HUES48 (cell line): Measurements from ENCODE around the gene ZNF630.
"Not testable (repeated sequence)": the region's sequence is repeated elsewhere in the genome, so short reads cannot be mapped to it uniquely, and the experiment has no call there.

Source experiments
- H3K27ac ChIP-seq: one replicate; pipeline ENCODE4 v1.7.0; 2013; ENCODE audit warnings: low read depth, low read length, inconsistent platforms
- H3K27me3 ChIP-seq: 2 replicates; pipeline ENCODE4 v1.6.1; 2013; ENCODE audit warnings: mild to moderate bottlenecking, low read length; ENCODE audit not compliant: control insufficient read depth, insufficient read depth
- H3K36me3 ChIP-seq: 2 replicates; pipeline ENCODE4 v1.6.1; 2013; ENCODE audit warnings: low read length; ENCODE audit not compliant: control insufficient read depth, insufficient read depth
- H3K4me1 ChIP-seq: 2 replicates; pipeline ENCODE4 v1.6.1; 2013; ENCODE audit warnings: mild to moderate bottlenecking, low read length; ENCODE audit not compliant: control insufficient read depth, insufficient read depth
- H3K4me3 ChIP-seq: 2 replicates; pipeline ENCODE4 v1.5.1; 2013; ENCODE audit warnings: mild to moderate bottlenecking, low read depth, low read length
- H3K9ac ChIP-seq: 2 replicates; pipeline ENCODE4 v1.6.1; 2013; ENCODE audit warnings: mild to moderate bottlenecking, low read depth, low read length, moderate library complexity
- H3K9me3 ChIP-seq: 2 replicates; pipeline ENCODE4 v1.6.1; 2013; ENCODE audit warnings: low read length; ENCODE audit not compliant: control insufficient read depth, insufficient read depth

The ZNF630 gene

DNA sequence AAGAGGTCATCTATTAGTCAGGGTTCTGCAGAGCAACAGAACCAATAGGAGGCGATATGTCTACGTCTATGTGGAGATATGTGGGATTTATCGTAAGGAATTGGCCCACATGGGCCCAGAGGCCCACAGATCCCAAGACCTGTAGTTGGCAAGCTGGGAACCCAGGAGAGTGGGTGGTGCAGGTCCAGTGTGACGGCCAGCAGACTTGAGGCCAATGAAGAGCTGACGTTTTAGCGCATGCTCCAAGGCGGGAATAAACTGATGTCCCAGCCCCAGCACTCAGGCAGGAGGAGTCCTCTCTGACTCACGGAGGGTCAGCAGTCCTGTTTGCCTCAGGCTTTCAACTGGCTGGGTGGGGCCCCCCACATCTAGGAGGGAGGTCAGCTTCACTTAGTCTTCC lies 43.3 kb downstream of the ZNF630 start:
- H3K36me3 ChIP-seq = no peaks in the 10 kb centered on the region

DNA sequence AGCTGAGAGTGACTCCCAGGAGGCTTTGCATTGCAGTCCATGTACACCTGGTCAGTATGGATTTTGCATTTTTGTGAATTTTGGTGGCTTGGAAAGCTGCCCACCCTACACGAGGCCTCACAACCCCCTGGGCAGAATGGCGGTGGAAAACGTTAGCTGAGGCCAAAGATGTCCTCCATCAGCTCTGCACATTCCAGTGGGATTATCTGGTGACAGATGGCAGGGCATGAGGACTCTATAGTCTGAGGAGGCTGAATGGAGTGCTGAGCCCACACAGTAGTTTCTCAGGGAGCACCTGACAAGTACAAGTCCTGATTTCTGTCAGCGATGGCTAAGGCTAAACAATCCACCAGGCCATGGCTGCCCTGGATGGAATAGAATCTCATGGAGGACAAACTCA lies 43.9 kb downstream of the ZNF630 start:
- H3K9ac ChIP-seq, H3K27me3 ChIP-seq, H3K4me3 ChIP-seq, H3K4me1 ChIP-seq, H3K27ac ChIP-seq, H3K36me3 ChIP-seq: not testable (repeated sequence)
- H3K9me3 ChIP-seq = peaks cover 27% of the 10 kb centered on the region; the same call in 1 of the 2 replicates

More for the DNA sequence above, 43.3 kb downstream of the ZNF630 start:
- H3K27me3 ChIP-seq = no peaks in the 10 kb centered on the region
- no peaks in the 10 kb centered on the region for H3K4me1 ChIP-seq
- H3K27ac ChIP-seq = no peak overlapping the region
- H3K9me3 ChIP-seq = peaks cover 22% of the 10 kb centered on the region; the same call in 1 of the 2 replicates
- H3K4me3 ChIP-seq = no peak overlapping the region
- H3K9ac ChIP-seq = no peak overlapping the region

DNA sequence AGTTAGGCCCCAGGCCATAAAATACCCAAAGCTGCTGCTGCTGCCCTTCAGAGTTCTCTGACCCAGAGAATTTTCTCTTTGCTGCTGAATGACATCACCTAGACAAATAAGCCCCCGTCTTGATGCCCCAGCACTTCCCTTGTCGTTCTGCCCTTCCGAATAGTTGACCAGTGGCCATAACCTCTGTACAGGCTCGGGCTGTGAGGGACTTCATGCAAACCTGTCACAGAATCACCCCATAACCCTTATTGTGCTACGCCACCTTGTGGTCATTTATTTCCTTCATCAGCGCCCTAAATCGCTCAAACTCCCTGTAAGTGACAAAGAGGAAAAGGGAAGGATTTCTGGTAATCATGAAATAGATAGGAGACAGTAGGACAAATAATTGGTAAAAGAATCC lies 45.9 kb downstream of the ZNF630 start:
- H3K36me3 ChIP-seq = no peaks in the 10 kb centered on the region
- no peaks in the 10 kb centered on the region for H3K27me3 ChIP-seq
- no peak overlapping the region for H3K27ac ChIP-seq
- H3K9ac ChIP-seq = no peak overlapping the region
- H3K4me3 ChIP-seq = no peak overlapping the region
- peaks cover 29% of the 10 kb centered on the region; the same call in 1 of the 2 replicates for H3K9me3 ChIP-seq
- no peaks in the 10 kb centered on the region for H3K4me1 ChIP-seq

DNA sequence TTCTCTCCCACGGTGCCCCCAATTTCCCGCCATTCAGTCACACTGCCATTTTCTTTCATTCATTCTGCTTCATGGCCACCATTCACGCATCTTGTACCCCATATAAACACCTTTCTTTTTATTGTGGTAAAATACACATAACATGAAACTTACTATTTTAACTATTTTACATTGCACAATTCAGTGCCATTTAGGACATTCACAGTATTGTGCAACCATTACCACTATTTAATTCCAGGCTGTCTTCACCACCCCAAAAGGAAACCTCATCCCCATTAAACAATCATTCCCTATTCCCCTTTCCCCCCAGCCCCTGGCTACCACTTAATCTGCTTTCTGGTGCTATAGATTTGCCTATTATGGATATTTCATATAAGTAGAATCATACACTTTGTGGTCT lies 48.7 kb downstream of the ZNF630 start:
- no peak overlapping the region for H3K4me3 ChIP-seq
- H3K9ac ChIP-seq = no peak overlapping the region
- H3K27me3 ChIP-seq = no peaks in the 10 kb centered on the region
- peaks cover 20% of the 10 kb centered on the region; the same call in 1 of the 2 replicates for H3K9me3 ChIP-seq
- no peak overlapping the region for H3K27ac ChIP-seq
- no peaks in the 10 kb centered on the region for H3K4me1 ChIP-seq
- no peaks in the 10 kb centered on the region for H3K36me3 ChIP-seq

DNA sequence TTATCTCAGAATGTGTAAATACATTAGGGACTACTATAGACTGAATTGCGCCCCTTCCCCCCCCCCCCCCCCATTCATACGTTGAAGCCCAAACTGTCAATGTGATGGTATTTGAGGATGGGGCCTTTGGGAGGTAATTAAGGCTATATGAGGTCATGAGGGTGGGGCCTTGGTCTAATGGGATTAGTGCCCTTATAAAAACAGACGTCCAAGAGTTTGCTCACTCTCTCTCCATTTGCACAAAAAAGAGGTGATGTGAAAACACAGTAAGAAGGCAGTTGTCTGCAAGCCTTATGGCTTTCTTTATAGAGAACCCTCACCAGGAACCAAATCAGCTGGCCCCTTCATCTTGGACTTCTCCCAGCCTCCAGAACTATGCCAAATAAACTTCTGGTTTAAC lies 49.3 kb downstream of the ZNF630 start:
- H3K4me1 ChIP-seq = no peaks in the 10 kb centered on the region
- peaks cover 20% of the 10 kb centered on the region; the same call in 1 of the 2 replicates for H3K9me3 ChIP-seq
- no peaks in the 10 kb centered on the region for H3K27me3 ChIP-seq
- H3K9ac ChIP-seq = no peak overlapping the region
- no peaks in the 10 kb centered on the region for H3K36me3 ChIP-seq
- no peak overlapping the region for H3K27ac ChIP-seq
- no peak overlapping the region for H3K4me3 ChIP-seq

DNA sequence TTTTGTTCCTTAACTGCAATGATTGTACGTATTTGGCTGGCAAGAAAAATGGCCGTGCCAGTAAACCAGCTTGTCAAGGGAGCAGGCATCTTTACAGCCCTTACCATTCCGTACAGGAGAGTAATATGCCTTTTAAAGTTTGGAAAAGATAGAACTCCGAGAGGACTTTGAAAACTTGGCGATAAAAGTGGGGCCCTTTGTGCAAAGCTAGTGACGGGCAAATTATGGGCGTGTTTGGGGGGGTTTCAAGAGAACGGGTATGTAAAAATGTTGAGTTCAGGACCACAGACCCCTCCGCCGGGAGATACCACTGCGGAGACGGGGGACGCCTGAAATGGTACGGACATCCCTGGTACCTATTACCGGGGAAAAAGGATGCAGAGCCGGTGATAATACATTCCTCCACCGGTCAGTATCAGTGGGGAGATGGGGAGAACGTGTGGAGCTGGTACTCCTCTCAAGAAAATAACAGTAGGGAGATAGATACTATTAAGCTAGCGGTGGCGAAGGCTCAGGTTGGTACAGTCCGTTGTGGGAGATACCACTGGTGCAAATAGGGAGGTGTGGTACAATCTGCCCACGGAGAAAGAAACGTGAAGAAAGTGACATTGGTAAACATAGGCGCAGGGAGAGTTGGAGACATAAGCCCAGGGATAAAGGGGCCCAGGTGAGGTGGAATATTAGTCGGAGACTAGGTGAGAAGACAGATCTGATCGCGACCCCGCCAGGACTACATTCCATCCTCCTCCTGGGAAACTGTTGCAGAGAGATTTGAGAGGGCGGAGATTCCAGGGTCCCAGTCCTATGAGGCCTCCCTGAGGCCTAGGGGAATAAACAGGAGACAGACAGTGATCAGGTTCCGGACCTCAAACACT lies 50.2 kb downstream of the ZNF630 start:
- Histone ChIP-seq H3K27ac (peak overlapping the region; percentile 89), H3K36me3 (no peaks in the 10 kb centered on the region), H3K27me3 (no peaks in the 10 kb centered on the region), H3K4me1 (no peaks in the 10 kb centered on the region), H3K9ac (peak overlapping the region; percentile 99), H3K9me3 (peaks cover 14% of the 10 kb centered on the region; the same call in 1 of the 2 replicates), H3K4me3 (peak overlapping the region; percentile 83)

DNA sequence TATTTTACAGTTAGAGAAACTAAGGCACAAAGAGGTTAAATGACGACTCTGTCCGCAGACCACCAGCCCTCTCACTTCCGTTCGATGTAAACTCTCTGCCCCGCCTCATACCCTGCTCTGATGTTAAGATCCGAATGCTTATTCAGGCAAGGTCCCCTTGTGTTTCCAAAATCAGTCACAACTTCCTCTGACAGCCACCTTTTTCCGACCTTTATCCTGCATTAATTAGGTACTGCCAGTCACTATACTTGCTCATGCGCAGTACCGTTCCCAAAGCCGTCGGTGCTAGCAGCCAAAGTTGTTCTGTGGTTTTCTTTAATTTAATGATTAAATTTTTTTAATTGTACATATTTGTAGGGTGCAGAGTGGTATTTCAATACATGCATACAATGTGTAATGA lies 51.0 kb downstream of the ZNF630 start:
- peaks cover 11% of the 10 kb centered on the region; the same call in 1 of the 2 replicates for H3K9me3 ChIP-seq
- not testable (repeated sequence) for H3K27ac ChIP-seq, H3K27me3 ChIP-seq, H3K9ac ChIP-seq, H3K4me1 ChIP-seq, H3K36me3 ChIP-seq
- peak overlapping the region; percentile 83; the same call in 1 of the 2 replicates for H3K4me3 ChIP-seq

DNA sequence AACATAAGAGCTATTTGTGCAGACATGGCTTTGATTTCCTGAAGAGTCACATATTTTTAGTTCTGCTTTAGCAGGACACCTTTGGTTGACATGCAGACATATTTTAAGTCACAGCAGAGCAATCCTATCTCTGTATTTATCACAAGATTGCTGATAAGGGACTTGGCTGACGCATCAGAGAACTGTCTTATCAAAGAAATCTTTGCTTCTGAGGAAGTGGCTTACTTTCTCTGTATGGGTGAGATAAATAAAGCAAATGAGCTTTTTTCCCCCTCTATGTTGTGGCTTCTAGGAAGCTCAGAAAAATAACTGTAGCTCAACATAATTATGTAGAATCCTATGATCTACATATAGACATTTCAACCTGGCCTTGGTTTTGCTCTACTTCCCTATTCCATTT lies 51.5 kb downstream of the ZNF630 start:
- H3K9me3 ChIP-seq = peaks cover 11% of the 10 kb centered on the region; the same call in 1 of the 2 replicates
- not testable (repeated sequence) for H3K4me1 ChIP-seq, H3K27ac ChIP-seq, H3K27me3 ChIP-seq, H3K9ac ChIP-seq, H3K4me3 ChIP-seq, H3K36me3 ChIP-seq

DNA sequence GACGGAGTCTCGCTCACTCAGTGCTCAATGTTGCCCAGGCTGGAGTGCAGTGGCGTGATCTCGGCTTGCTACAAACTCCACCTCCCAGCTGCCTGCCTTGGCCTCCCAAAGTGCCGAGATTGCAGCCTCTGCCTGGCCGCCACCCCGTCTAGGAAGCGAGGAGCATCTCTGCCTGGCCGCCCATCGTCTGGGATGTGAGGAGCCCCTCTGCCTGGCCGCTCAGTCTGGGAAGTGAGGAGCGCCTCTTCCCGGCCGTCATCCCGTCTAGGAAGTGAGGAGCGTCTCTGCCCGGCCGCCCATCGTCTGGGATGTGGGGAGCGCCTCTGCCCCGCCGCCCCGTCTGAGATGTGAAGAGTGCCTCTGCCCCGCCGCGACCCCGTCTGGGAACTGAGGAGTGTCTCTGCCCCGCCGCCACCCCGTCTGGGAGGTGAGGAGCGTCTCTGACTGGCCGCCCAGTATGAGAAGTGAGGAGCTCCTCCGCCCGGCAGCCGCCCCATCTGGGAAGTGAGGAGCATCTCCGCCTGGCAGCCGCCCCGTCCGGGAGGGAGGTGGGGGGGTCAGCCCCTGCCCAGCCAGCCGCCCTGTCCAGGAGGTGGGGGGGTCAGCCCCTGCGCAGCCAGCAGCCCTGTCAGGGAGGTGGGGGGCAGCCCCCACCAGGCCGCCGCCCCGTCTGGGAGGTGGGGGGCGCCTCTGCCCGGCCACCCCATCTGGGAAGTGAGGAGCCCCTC lies 54.7 kb downstream of the ZNF630 start:
- not testable (repeated sequence) for H3K27me3 ChIP-seq, H3K4me1 ChIP-seq, H3K9me3 ChIP-seq, H3K9ac ChIP-seq, H3K36me3 ChIP-seq, H3K4me3 ChIP-seq, H3K27ac ChIP-seq

DNA sequence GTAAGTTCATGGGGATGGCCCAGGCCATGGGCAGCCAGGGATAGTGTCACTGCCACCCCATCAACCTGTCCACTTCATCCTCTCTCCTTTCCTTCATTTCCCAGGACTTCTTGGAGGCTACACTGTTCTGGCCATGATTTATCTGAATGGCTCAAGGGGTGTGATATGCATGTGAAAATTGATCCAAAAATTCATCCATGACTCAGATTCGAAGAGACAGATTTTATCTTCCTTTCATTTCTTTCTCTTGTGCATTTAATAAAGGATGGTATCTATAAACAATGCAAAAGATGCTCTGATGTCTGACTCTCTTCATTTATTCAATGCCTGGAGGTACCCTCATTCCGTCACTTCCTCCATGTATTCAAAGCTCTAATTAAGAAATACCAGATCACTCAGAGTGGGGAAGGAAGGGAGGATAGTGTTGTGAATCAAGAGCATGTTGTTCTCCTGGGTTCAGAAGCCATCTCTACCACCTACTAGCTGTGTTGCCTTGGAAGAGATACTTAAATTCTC lies 61.9 kb downstream of the ZNF630 start:
- H3K36me3 ChIP-seq, H3K4me3 ChIP-seq, H3K9ac ChIP-seq, H3K9me3 ChIP-seq, H3K27me3 ChIP-seq, H3K27ac ChIP-seq, H3K4me1 ChIP-seq: not testable (repeated sequence)
